ENCODE measurements around the gene CUX1.

CUX1 gene

DNA sequence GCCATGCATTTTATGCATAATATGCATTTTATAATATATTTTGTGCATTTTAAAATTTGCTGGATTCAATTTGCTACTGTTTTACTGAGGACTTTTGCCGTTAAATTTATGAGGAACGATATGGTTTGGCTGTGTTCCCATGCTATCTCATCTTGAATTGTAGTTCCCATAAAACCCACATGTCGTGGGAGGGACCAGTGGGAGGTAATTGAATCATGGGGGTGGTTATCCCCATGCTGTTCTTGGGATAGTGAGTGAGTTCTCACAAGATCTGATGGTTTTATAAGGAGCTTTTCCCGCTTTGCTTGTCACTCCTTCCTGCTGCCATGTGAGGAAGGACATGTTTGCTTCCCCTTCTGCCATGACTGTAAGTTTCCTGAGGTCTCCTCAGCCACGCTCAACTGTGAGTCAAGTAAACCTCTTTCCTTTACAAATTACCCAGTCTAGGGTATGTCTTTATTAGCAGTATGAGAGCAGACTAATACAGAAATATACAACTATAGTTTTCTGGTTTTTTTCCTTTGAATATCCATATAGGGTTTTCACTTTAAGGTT is 267.9 kb downstream of the CUX1 start:
- no peak for DNase-seq

GRCh38 chr7:102089175-102090098 is 272.0 kb downstream of the CUX1 start:
- DNase-seq, result no peak

- no peak for DNase-seq
Observed at GRCh38 chr7:102093599-102094315, 276.3 kb downstream of the CUX1 start.

DNA sequence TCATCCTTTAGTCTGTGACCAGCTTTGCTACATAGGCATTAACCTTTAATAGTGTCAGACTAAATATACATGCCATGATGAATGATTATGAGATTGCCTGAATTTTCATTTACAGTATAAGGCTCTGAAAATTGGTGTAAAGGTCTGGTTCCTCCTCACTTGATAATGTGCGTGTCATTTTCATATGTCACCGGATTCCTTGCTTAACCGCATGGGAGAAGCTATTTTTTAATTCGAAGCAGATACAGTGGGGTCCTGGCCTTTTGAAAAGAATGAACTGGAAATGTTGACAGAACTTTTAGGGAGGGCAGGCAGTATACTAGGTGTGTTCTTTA is 276.9 kb downstream of the CUX1 start:
- no peak for DNase-seq

- no peak for DNase-seq
Observed at GRCh38 chr7:102095321-102096011, 278.0 kb downstream of the CUX1 start.

GRCh38 chr7:102096012-102096332 is 278.5 kb downstream of the CUX1 start:
- DNase-seq, result no peak

- DNase-seq, result no peak
Observed at GRCh38 chr7:102096706-102097427, 279.4 kb downstream of the CUX1 start.

DNA sequence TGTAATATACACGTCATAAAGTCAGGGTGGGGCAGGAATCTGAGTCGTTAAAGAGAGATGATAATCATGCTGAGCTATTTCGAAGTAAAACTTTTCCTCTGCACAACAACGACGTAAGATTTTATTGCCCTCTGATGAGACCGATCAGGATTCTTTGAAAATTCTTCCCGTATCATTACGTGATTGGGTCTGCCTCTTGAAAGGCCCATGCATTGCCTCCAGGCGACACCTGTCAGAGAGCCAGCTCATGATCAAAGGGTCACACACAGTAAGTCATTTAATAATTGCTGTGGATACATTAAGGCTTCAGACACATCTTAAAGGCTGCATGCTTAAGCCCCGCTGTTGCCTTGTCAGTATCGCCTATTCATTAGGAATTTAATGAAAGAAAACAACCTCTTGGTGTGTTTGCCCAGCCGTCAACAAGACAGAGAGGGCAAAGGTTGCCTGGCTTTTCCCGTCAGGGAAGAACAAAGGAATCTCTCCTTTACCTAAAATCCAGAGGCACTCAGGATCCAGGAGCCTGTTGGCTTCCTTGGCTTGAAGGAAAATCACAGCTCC is 280.3 kb downstream of the CUX1 start:
- no peak for DNase-seq

DNA sequence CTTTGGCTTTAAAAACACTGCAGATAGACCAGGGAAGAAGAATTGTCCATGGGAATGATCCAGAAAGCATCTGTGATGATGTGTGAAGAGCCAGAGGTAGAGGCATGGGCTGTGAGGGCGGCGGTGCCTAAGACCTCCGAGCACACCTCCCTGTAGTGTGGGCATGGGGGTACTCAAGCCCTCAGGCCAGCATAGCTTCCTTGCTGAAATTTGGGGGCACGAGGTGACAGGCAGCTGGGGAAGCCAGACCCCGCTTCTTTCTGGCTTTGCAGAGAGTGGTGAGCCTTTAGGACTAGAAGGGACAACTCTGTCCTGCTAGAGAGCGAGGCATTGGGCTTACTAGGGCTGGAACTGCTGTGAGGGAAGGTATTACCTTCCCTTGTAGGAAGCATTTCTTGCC is 281.6 kb downstream of the CUX1 start:
- DNase-seq, result no peak

GRCh38 chr7:102099474-102099873 is 282.0 kb downstream of the CUX1 start:
- no peak for DNase-seq

DNA sequence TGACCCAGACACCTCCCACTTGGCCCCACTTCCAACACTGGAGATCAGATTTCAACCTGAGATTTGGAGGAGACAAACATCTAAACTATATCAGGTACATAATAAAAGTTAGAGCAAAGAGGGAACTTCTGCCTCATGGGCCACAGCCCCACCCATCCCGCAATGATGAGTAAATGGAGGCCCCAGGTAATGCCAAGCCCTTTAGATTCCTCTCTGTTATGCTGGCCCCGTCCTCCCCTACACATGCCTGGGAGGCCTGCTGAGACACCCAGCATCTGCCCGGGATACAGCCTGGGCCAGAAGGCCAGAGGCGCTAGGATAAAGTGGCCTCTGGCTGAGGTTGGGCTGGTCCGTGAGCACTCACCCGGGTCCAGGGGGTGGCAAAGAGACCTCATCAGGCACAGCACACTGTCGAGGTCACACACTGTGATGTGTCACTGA is 283.7 kb downstream of the CUX1 start:
- no peak for DNase-seq

DNA sequence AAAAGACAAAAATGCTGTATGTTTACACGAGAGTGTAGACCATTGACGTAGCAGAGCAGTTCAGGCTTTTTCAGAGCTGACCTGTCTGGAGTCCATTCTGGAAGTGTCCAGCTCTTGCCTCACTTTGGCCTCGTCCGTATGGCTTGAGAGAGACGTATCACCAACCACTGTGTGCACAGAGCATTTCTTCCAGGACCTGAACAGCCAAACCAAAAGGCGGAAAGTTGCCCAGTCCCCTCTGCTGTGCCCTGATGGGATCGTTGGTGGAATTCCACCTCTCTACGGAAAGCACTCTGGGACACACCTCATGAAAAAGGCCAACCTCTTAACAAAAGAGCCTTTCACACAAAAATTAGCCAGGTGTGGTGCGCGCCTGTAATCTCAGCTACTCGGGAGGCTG is 284.5 kb downstream of the CUX1 start:
- DNase-seq, result no peak

GRCh38 chr7:102103027-102103372 is 285.6 kb downstream of the CUX1 start:
- DNase-seq, result no peak

- no peak for DNase-seq
Observed at GRCh38 chr7:102104245-102104644, 286.8 kb downstream of the CUX1 start.

- no peak for DNase-seq
Observed at GRCh38 chr7:102106625-102107024, 289.2 kb downstream of the CUX1 start.

- DNase-seq, result no peak
Observed at GRCh38 chr7:102107474-102108104, 290.2 kb downstream of the CUX1 start.

DNA sequence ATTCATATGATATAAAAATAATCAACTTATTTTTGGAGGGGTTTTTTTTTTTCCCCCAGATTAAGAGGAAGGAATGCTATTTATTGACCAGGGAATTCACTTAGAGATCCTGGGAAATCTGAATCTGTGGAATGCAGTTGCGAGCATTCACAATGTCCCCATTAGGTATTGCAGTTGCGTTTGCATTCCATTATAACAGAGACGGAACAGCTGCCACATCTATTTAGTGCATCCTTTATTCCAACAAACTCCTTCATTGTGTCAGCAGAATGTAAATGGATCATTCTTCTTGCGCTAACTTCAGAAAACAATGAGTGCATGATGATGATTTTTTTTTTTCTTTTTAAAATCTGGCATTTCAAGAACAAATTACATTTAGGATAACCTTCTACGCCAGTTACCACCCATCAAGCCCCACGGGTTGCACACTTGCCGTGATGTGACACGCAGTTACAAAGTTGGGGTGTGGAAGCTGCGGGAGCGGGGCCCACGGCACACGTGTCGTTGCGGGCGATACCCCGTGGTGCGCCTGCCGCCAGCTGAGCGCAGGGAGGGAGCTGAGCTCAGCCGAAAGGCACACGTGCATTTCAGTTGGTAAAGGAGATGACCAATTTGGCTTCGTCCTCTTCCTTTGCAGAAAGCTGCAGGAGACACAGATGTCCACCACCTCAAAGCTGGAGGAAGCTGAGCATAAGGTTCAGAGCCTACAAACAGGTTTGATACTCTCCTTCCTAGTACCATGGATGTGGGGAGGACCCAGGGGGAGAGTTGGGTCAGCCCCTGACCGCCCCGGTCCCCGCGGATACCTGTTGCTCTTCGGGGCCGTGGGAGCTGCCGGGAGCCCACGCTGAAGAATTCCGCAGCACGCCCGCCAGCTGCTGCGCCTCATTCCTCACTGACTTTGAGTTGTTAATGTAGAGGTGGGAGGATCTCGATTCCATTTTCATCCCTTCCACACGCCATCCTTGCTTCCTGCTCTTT is 293.9 kb downstream of the CUX1 start:
- DNase-seq, result no peak

GRCh38 chr7:102115181-102115580 is 297.8 kb downstream of the CUX1 start:
- no peak for DNase-seq

GRCh38 chr7:102115931-102116330 is 298.5 kb downstream of the CUX1 start:
- no peak for DNase-seq

DNA sequence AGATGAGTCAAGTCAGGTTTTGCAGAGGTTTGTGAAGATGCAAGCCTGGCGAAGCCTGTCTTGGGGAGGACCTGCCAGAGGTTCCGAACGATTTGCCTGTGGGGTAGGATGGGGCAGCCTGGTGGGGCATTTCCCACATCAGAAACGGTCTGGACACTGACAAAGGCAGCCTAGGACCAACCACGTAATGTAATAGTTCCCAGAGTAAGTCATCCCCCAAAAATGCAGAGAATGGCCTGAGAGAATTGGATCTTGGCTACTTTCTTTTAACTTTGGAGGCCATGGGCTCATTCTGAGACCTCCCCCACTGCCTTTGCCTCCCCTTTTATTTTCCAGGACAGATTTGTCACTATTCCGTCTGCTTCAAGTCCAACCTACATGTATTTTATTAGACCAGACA is 300.3 kb downstream of the CUX1 start:
- no peak for DNase-seq

GRCh38 chr7:102119213-102119651 is 301.8 kb downstream of the CUX1 start:
- no peak for DNase-seq

Measured in DMS53 (cell line).